AG20443 (cell line): ENCODE measurements around the gene CABLES1.

Experiments used
- DNase-seq: peaks from one replicate; pipeline ENCODE4 v3.0.0; 2012; ENCODE audit warnings: low spot score, mixed read lengths

Gene CABLES1

GRCh38 chr18:23223641-23224040, 88.4 kb downstream of the CABLES1 start:
- DNase-seq = no peak

DNA sequence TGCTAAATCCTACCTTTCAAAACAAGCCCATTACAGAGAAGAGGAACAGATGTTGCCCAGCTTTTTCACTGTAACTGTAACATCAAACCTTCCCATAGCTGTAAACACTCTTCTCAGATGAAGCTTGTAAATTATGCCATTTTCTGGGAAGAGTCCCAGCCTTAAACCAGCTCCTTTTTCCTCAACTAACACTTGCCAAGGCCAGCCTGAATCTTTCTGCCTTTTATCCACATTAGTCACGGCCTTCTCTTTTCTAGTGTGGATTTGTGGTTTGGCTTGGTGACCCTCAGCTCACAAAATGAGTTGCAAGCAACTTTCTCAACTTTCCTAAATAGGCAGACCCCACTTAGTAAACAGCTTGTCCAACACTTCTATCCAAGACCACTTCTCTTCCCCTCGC, 90.2 kb downstream of the CABLES1 start:
- peak; percentile 85 for DNase-seq

DNA sequence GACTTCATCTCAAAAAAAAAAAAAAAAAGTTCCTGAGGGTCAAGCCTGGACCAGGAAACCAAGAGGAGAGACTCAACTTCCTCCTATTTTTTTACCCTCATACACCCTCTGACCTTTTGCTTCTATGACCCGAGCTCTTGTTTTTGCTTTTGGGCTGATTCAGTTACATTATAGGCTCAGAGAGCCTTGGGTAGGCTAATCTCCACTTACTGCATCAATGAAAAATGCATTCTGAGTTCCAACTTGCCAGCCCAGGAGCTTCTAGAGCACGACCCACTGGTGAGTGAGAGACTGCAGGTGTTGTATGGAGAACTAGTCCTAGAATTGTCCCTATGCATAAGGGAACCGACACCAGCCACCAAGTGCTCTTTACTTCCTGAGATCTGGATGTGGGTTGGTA, 91.1 kb downstream of the CABLES1 start:
- no peak for DNase-seq

DNA sequence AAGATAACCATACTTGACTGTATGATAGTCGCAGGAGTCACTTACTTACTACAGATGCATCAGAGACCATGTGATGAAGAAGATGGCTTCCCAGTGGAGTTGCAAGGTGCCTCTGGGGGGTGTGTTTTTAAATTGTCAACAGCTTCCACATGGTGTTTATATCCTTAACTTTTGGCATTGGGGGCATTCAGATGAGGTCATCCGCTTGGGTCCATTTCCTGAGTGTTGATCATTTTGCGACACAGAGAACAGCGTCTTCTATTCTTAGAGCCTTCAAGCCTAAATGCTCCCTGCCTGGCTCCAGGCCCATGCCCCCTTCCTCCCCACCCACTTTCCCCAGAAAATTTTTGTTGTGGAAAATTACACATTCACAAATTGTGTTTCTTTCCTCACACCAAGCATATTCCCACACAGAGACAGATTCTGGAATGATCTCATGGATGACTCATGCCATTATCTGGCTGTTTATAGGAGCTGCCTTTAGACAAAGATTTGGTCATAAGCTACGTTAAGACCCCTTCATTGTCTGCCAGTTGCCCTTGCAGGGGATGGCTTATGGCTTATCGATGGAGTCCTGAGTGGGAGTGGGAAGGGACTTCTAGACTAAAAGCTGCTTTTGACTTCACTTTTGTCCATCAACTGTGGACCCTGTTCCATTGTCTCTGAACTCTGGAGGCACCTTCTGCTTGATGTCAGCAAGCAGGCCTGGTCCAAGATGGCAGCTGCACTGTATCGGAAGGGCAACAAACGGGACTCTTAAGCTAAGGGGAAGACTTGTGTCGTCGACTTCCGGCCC, 91.8 kb downstream of the CABLES1 start:
- peak; percentile 57 for DNase-seq

GRCh38 chr18:23227726-23228070, 92.4 kb downstream of the CABLES1 start:
- no peak for DNase-seq

- no peak for DNase-seq
Observed at GRCh38 chr18:23228102-23229061, 93.1 kb downstream of the CABLES1 start.

DNA sequence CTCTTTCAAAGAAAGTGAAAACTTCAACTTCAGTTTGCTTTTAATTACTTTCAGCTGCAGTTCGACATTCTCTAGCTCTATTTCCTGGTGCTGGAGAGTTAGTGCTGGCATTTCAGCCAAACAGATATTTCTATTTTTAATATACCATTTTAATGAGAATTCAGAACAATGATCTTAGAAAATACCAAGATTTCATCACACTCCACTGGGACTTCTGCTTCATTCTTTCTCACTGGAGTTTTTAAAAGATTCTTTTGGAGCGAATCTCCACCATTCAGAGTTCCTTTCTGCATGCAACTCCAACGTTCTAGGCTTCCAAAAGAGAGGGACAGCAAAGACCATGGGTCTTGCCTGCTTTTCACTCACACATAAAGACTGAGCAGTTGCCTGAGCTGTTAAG, 94.2 kb downstream of the CABLES1 start:
- peak; percentile 37 for DNase-seq

DNA sequence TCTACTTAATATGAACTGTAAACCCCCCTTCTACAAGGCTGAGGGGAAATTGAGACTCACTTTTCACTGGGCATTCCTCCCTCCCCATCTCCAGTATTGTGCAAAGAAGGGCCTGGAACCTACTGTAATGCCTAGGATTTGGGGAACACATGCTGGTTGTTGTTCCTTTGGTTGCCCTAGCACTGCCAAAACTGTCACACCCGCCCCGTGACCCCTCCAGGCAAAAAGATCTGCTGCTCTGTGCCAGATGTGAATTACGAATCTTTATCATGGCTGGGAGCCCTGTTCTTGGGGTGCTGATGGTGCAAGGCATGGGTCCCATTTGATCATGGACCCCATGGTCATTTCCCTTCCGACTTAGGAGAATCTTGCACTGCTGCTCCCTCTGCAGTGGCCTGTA, 95.4 kb downstream of the CABLES1 start:
- DNase-seq = peak; percentile 24

DNA sequence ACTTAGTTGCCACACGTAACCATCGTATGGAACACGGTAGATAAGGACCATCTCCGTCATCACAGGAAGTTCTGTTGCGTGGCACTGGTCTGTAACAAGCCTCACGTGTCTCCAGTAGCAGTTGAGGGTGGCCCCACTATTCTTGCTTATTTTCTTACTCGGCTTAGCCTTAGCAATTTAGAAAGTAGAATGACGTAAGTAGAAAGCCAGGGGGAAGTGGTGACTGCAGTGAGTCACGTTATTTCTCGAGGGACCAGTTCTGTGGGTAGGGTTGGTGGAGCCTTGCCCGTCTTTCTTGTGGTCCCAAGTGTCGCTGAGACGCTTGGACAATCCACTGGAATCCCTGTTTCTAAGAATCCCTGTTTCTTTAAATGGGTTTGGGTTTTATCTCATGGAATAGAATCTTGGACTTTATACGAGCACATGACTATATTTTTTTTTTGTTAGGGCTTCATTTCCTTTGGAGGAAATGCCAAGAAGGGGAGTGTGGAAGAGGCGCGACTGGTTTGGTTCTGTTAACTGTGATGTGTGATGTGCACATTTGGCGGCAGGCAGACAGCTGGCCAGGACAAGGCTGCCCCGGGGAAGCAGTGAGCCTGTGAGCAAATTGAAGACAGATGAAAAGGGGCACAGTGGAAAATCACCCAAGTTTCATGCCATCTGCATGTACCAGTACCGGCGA, 96.2 kb downstream of the CABLES1 start:
- peak; percentile 90 for DNase-seq

DNA sequence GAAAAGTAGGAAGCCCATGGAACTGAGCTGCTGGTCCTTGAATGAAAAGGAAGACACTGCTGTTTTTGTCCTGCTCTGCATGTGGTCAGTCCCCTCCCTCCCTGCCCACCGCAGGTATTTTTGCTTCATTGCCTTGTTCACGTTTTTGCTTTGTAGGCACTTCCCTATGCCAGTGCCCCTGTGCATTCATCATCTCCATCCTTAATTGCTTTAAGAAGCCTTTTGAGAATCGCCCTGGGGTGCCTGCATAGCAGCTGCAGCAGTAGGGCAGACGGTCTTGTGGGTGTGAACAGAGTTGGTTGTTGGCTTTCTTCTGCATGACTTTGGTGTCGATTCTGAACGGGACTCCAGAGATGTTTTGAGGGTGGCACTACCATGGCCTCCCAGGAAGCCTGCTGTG, 97.0 kb downstream of the CABLES1 start:
- DNase-seq = no peak

DNA sequence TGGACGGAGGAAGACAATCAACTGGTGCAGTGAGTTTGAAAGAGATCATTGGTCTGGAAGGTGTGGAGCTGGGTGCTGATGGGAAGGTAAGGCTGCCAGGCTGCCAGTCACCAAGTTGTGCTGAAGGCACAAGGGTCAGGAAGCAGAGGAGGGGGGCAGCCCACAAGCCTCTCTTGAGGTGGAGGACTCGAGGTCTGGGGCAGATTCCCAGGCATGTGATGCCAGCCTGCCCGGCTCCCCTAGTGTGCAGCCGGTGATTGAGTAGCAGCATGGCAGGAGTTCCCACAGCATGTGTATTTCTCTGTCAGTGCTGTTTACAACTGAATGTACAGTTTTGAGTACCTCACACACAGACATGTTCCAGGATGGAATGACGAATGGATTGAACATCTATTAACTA, 99.3 kb downstream of the CABLES1 start:
- no peak for DNase-seq

DNA sequence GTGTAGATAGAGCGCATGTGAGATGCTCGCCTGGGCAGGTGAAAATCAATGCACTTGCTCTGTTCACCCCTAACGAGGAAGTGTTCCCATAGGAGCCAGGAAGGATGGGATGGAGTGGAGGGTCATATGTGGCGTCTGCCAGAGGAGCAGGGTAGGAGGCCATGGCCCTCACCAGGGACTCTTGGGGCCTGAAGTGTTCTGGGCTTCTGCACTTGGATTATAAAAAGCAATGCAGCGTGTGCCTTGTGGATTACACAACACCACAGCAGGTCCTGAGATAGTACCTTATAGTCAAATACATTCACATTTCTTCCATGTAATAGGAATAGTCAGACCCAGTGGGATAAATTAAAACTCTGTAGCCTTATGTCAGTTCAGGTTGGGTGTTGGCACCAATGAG, 100.1 kb downstream of the CABLES1 start:
- DNase-seq = no peak

DNA sequence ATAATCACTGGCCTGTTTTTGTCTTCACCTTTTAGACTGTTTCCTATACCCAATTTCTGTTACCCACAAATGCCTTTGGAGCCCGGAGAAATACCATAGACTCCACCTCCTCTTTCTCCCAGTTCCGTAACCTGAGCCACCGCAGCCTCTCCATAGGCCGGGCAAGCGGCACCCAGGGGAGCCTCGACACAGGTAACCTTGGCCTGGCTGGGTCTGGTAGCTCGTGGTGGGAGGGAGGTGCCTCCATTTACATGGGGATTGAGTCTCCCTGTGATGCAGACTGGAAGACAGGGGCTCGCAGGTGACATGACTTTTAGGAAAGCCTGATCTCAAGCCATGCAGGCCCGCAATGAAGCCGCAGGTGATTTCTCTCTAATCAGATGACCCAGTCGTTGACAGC, 100.6 kb downstream of the CABLES1 start:
- no peak for DNase-seq

DNA sequence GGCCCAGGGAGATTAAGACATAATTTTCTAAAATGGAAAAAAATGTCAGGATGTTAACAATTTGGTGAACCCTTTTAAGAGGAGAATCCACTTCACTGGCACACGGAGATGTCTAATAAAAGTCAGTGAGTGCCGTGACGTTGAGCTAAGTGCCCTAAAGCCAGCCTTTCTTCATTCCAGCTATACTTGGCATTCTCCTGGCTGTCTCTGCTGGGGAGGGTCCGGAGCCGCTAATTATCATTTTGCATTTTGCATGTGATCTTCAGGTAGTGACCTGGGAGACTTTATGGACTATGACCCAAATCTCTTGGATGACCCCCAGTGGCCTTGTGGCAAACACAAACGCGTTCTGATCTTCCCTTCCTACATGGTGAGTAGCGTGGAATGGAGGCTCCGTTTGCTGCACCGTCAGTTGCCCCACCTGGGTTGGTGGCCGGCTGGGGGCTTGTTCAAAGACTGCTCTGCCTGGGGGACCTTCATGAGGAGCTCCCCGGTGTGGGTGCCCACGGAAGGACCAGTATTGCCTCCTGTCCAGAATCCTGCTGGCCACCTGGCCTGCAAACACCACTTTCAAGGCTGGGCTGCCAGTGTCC, 101.7 kb downstream of the CABLES1 start:
- no peak for DNase-seq

DNA sequence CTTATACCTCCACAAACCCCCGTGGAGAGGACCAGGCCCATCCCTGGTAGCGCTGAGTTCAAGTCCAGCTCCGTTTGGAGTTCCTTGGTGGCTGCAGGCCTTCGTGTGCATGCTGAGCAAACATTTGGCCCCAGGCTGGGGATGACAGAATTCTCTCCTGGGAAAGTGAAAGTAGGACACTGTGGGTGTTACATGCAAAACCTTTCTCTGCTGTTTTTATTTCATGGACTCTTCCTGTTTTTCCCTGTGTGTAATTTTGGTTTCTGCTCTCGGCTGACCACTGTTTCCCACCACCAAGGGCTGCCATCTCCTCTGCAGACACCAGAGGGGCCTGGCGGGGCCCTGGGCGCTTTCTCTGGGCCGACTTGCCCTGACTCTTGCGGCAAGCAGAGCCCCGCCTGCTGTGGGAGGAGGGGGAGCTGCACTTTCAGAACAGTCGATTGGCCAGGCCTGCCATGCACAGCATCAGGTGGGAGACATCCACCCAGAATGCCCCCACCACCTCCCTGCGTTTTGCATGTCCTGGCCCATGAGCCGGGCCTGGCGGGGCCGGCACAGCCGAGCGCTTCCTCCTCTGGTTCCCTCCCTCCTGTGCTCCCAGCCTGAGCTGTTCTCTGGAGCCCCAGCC, 102.4 kb downstream of the CABLES1 start:
- peak; percentile 73 for DNase-seq

- peak; percentile 78 for DNase-seq
Observed at GRCh38 chr18:23238152-23238531, 102.9 kb downstream of the CABLES1 start.

DNA sequence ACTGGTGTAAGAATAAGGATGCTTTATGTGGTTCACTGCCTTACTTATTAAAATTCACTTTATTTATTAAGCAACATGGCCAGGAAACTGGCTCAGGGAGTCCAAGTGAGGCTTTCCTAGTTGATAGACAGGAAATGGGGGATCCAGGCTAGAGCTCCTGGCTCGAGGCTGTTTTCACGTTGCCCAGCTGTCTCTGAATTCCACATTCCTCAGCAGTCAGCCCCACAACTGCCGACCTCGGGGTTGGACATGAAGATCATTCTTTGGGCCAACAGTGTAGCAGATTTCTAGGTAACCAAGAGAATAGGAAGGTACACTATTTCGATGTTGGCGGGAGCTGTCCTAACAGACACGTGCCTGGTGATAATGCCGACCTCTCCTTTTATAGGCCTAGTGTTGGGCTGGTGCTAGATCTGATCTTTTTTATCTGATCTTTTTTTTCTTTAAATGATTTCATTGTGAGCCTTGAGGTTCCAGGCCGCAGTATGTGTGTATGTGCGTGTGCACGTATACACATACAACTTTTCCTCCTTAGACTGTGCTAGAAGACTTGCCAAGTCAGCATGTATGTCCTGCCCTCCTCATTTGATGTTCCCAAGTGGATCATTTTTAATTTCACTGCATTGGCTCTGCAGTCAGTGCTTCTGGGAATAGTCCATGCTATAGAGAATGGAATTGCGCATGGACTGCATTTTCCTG, 103.5 kb downstream of the CABLES1 start:
- DNase-seq = peak; percentile 41

DNA sequence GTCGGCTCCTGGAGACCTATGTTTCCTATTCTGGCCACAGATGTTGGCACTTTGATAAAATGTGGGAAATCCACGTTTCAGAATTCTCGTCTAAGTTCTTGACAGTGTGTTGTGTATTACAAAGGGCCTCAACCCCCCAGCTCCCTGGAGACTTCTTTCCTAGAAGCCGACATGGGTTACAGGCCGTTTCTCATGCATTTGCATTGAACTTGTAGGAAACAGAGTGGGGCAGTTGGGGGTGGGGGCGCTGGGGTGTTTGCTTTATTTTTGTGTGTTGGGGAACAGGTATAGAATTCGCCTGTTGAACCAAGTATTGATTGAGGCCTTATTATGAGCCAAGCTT, 104.0 kb downstream of the CABLES1 start:
- no peak for DNase-seq

GRCh38 chr18:23239885-23240608, 104.8 kb downstream of the CABLES1 start:
- no peak for DNase-seq

DNA sequence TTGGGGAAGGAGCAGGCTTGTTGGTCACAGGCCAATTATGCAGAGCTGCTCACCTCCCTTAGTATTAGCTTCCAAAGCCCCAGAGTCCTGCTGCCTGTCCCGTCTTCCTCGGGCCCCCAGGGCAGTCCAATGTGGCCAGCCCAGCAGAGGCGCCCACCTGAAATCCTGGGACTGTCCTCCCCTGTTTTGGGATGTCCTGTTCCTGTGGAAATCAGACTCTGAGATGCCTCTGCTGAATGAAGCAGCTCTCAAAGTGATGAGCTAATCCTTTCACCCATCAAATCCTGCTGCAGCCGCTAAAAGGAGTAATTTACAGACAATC, 105.3 kb downstream of the CABLES1 start:
- DNase-seq = no peak
